ENCODE measurements around the gene ATXN7L1. TPM values are rescaled to one million over a fixed set of nuclear protein-coding genes. Genes with fewer than 3 reads are reported as not detected.

ATXN7L1 gene
- total RNA-seq, 2 experiments from 2014 or later, result 15.2 to 17.0 TPM

DNA sequence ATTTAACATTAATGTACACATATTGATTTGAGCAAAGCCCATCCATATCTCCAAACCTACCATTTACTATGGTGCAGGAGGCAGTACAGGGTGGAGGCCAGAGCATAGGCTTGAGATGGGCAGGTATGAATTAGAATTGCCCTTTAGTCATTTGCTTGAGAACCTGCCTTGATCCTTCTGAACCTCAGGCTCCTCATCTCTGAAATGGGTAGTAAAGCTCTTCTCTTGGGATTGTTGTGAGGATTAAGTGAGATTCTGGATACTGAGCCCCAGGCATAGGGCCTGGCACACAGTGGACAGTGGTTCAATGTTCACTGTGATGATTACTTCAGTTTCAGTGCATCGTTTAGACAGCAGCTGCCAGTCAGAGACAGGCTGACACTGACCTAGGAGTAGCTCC, 5.0 kb upstream of the ATXN7L1 start:
- Mint-ChIP-seq H3K4me3 (no peak overlapping the region), H3K27ac (no peak overlapping the region), H3K36me3 (no peaks in the 10 kb centered on the region), H3K9me3 (no peaks in the 10 kb centered on the region), H3K27me3 (peaks cover 10% of the 10 kb centered on the region), H3K4me1 (peaks cover 11% of the 10 kb centered on the region)
- DNase-seq (no peak), ATAC-seq (ENCODE audit: low read depth) (no peak)
- POLR2A ChIA-PET, result no interaction called here

GRCh38 chr7:105880571-105881330, 4.4 kb upstream of the ATXN7L1 start:
- Mint-ChIP-seq H3K9me3 (no peaks in the 10 kb centered on the region), H3K36me3 (no peaks in the 10 kb centered on the region), H3K4me1 (peaks cover 13% of the 10 kb centered on the region), H3K27ac (no peak overlapping the region), H3K4me3 (no peak overlapping the region), H3K27me3 (peaks cover 12% of the 10 kb centered on the region)
- POLR2A ChIA-PET, result no interaction called here
- DNase-seq (no peak), ATAC-seq (ENCODE audit: low read depth) (no peak)

DNA sequence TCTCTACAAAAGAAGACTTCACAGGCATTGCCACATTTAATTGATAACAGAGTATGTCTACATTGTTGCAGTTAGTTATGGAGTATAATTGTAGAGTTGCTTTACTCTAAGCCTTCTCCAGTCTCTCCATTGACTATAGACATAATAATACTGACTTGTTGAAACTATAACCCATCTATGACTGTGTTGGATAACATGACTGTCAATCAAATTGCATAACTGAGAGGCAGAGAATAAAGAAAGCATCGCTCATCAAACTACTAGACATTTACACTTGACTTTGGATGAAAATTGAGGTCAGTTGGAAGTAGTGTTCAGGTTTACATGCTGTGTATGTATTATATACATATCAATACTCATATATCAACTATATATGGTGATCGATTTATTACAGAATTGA, 3.4 kb upstream of the ATXN7L1 start:
- H3K4me1 Mint-ChIP-seq, result peaks cover 10% of the 10 kb centered on the region
- POLR2A ChIA-PET, result no interaction called here
- no peaks in the 10 kb centered on the region for H3K36me3 Mint-ChIP-seq
- DNase-seq (no peak), ATAC-seq (ENCODE audit: low read depth) (no peak)
- peaks cover 12% of the 10 kb centered on the region for H3K27me3 Mint-ChIP-seq
- H3K9me3 Mint-ChIP-seq, result no peaks in the 10 kb centered on the region
- H3K4me3 Mint-ChIP-seq, result no peak overlapping the region
- H3K27ac Mint-ChIP-seq, result no peak overlapping the region

DNA sequence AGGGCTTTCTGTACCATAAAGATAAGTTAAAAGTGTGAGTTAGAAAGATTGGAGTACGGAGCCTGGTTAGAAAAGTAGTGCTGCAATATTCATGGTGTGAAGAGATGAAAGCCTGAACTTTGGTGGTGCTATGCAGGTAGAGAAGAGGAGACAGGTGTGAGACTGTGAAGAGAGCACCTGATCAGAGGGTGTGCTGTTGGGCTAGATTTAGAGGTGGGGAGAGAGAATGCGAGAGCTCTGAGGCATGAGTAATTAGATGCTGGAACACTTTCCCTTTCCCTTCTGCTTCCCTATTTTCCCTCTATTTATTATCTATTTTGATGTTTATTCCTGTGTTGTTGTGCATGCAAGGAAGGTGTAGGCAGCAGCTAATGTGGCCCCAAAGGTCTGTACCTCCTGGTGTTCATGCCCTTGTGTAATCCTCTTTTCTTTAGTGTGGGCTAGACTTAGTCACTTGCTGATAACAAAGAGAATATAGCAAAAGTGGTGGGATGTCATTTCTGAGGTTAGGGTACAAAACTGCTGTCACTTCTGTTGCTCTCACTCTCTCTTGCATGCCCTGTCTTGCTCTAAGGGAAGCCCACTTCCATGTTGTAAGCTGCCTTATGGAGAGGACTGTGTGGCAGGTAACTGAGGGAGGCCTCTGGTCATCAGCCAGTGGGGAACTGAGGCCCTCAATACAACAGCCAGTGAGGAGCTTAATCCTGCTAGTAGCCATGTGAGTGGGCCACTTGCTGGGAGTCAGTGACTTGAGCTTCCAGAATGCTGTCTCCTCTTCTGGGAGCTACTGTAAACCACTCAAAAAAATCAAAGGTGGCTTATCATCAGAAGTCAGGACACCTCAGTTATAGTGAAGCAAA, 2.6 kb upstream of the ATXN7L1 start:
- Mint-ChIP-seq H3K9me3 (no peaks in the 10 kb centered on the region), H3K27me3 (peaks cover 12% of the 10 kb centered on the region), H3K36me3 (no peaks in the 10 kb centered on the region), H3K4me1 (peaks cover 12% of the 10 kb centered on the region), H3K4me3 (no peak overlapping the region), H3K27ac (no peak overlapping the region)
- DNase-seq (no peak), ATAC-seq (ENCODE audit: low read depth) (no peak)
- POLR2A ChIA-PET, result interaction anchor here (1.0 kb wide), 1 partner anchor 70 kb away, joined by 3 read pairs; no protein-coding TSS in a partner anchor

DNA sequence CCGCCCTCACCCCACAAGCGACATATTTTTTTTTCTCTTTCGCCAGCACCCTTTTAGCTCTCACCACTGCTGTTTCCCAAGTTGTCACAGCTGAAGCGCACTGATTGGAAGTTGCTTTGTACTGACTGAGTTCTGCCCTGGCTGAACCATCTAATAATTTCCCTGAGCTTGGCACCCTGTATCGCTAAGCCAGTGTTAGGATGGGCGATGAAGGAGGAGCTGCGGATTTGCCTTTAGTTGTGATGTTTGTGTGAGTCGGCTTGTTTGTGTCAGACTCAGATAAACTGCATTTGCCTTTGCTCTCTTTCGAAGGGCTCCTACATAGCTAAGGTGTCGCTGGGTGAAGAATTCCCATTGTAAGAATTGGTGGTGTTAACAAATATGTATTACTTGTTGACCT, 1.3 kb upstream of the ATXN7L1 start:
- ATAC-seq (ENCODE audit: low read depth) (no peak), DNase-seq (no peak)
- no peaks in the 10 kb centered on the region for H3K36me3 Mint-ChIP-seq
- peaks cover 12% of the 10 kb centered on the region for H3K4me1 Mint-ChIP-seq
- peak overlapping the region; percentile 32 for H3K4me3 Mint-ChIP-seq
- POLR2A ChIA-PET, result interaction anchor here (1.0 kb wide), 1 partner anchor 69 kb away, joined by 3 read pairs; no protein-coding TSS in a partner anchor
- H3K9me3 Mint-ChIP-seq, result no peaks in the 10 kb centered on the region
- H3K27ac Mint-ChIP-seq, result no peak overlapping the region
- peaks cover 12% of the 10 kb centered on the region for H3K27me3 Mint-ChIP-seq

GRCh38 chr7:105876964-105877601, 684 bp upstream of the ATXN7L1 start:
- Mint-ChIP-seq H3K27me3 (peaks cover 12% of the 10 kb centered on the region), H3K9me3 (no peaks in the 10 kb centered on the region), H3K36me3 (no peaks in the 10 kb centered on the region), H3K27ac (peak overlapping the region; percentile 42), H3K4me3 (peak overlapping the region; percentile 76), H3K4me1 (peaks cover 12% of the 10 kb centered on the region)
- ATAC-seq (ENCODE audit: low read depth) (no peak), DNase-seq (peak; percentile 36)
- POLR2A ChIA-PET, result interaction anchor here (0.6 kb wide), 1 partner anchor 1249 kb away, joined by 5 read pairs; no protein-coding TSS in a partner anchor

- peaks cover 2% of the 10 kb centered on the region for H3K9me3 Mint-ChIP-seq
Observed at GRCh38 chr7:105875505-105875904, 894 bp downstream of the ATXN7L1 start.

DNA sequence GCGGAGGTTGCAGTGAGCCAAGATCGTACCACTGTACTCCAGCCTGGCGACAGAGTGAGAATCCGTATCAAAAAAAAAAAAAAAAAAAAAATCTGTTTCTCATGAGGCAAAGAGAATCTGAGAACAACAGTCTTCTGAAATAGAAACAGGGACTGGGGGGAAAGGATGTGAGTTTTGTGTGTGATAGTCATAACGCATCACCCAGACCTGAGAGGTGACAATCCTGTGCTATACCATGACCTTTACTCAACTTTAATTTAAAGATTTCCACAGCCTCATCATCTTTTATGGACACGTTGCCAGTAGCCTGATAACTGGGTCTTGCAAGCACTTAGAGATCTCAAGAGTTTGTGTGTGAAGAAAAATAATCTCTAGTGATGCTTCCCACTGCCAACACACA, 2.3 kb downstream of the ATXN7L1 start:
- POLR2A ChIA-PET, result no interaction called here
- Mint-ChIP-seq H3K4me1 (peaks cover 12% of the 10 kb centered on the region), H3K4me3 (no peak overlapping the region), H3K36me3 (no peaks in the 10 kb centered on the region), H3K27ac (no peak overlapping the region), H3K9me3 (peaks cover 2% of the 10 kb centered on the region), H3K27me3 (peaks cover 12% of the 10 kb centered on the region)
- ATAC-seq (ENCODE audit: low read depth), result no peak
- no peak for DNase-seq

More at GRCh38 chr7:105875505-105875904, 894 bp downstream of the ATXN7L1 start:
- ATAC-seq (ENCODE audit: low read depth) (no peak), DNase-seq (no peak)
- Mint-ChIP-seq H3K27ac (no peak overlapping the region), H3K36me3 (no peaks in the 10 kb centered on the region), H3K27me3 (peaks cover 12% of the 10 kb centered on the region), H3K4me1 (peaks cover 12% of the 10 kb centered on the region), H3K4me3 (peak overlapping the region; percentile 91)
- POLR2A ChIA-PET, result no interaction called here

DNA sequence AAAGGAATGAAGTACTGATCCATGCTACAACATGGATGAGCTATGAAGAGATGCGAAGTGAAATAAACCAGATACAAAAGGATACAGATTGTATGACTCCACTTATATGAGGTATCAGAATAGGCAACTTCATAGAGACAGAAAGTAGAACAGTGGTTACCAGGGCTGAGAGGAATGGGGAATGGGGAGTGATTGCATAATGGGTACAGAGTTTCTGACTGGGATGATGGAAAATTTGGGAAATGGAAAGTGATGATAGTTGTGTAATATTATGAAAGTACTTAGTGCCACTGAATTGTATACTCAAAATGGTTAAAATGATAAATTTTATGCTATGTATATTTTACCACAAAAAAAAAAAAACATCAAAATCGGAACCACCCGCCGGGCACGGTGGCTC, 3.9 kb downstream of the ATXN7L1 start:
- no peak for DNase-seq
- Mint-ChIP-seq H3K36me3 (no peaks in the 10 kb centered on the region), H3K4me3 (no peak overlapping the region), H3K9me3 (peaks cover 2% of the 10 kb centered on the region), H3K27me3 (peaks cover 6% of the 10 kb centered on the region), H3K4me1 (peaks cover 9% of the 10 kb centered on the region), H3K27ac (no peak overlapping the region)
- ATAC-seq (ENCODE audit: low read depth), result no peak
- POLR2A ChIA-PET, result no interaction called here

DNA sequence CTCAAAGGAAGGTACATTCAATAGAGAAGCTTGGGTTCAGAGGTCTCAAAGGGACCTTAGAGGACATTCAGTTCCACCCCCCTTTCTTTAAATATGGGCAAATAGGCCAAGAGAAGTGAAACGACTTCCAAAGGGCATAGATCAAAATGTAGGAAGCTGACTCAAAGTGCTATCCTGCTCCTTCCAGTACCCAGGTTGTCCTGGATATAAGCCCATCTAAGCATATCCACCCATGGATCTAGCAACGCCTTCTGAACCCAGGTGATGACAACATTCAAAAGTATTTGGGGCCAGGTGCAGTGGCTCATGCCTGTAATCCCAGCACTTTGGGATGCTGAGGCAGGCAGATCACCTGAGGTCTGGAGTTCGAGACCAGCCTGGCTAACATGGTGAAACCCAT, 5.3 kb downstream of the ATXN7L1 start:
- Mint-ChIP-seq H3K4me3 (no peak overlapping the region), H3K9me3 (peaks cover 2% of the 10 kb centered on the region), H3K4me1 (peaks cover 8% of the 10 kb centered on the region), H3K27ac (no peak overlapping the region), H3K36me3 (no peaks in the 10 kb centered on the region), H3K27me3 (peaks cover under 1% of the 10 kb centered on the region)
- ATAC-seq (ENCODE audit: low read depth) (no peak), DNase-seq (no peak)
- POLR2A ChIA-PET, result no interaction called here

DNA sequence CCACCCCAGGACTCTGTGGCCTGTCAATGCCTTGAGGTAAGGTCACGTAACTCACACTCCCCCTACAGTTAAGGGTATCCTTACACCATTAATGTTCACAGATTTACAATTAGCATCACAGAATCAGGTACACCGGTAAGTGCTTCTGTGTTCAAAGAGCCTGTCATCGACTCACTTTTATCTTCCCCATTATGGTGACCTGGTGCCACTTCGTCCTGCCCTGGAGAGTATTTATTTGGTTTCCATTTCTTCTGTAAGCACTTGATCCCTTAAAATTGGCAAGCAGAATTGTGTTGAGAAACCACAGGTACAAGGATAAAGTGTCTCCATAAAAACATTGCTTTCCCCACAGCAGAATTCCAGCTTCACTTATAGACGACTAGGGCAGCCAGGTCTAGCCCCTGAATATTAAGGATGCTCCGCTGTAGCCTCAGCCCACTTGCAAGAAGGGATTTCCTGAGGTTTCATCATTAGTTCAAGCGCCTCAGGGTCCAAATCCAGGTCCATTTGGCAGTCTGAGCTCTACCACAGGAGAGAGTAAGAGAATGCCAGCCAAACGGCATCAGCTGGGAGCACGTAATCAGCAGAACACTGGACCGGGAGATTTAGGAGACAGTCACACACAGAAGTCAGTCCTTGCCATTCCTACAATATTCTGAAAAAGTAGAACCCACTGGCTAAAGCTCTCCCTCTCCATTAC, 10.1 kb downstream of the ATXN7L1 start:
- DNase-seq (no peak), ATAC-seq (ENCODE audit: low read depth) (no peak)
- POLR2A ChIA-PET, result no interaction called here
- Mint-ChIP-seq H3K27ac (no peak overlapping the region), H3K4me3 (no peak overlapping the region), H3K36me3 (no peaks in the 10 kb centered on the region), H3K27me3 (no peaks in the 10 kb centered on the region), H3K9me3 (no peaks in the 10 kb centered on the region), H3K4me1 (no peaks in the 10 kb centered on the region)

DNA sequence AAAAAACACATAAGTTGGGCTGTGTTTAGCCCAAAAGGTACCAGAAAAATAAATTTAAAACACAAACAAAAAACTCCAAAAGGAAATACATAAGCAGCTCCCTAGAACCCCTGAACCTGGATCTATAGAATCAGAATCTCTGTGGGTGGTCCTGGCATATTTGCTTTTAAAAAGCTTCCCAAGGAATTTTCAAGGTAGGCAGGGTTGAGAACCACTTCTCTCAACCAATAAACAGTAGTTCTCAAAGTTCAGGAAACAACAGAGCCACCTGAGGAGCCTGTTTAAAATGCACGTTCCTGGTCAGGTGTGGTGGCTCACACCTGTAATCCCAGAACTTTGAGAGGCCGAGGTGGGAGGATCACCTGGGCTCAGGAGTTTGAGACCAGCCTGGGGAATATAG, 12.5 kb downstream of the ATXN7L1 start:
- DNase-seq (no peak), ATAC-seq (ENCODE audit: low read depth) (no peak)
- no peaks in the 10 kb centered on the region for H3K4me1 Mint-ChIP-seq
- no peak overlapping the region for H3K4me3 Mint-ChIP-seq
- H3K27me3 Mint-ChIP-seq, result peaks cover 4% of the 10 kb centered on the region
- POLR2A ChIA-PET, result interaction anchor here (0.6 kb wide), 1 partner anchor 23 kb away, joined by 5 read pairs; no protein-coding TSS in a partner anchor
- no peaks in the 10 kb centered on the region for H3K9me3 Mint-ChIP-seq
- no peaks in the 10 kb centered on the region for H3K36me3 Mint-ChIP-seq
- H3K27ac Mint-ChIP-seq, result no peak overlapping the region

DNA sequence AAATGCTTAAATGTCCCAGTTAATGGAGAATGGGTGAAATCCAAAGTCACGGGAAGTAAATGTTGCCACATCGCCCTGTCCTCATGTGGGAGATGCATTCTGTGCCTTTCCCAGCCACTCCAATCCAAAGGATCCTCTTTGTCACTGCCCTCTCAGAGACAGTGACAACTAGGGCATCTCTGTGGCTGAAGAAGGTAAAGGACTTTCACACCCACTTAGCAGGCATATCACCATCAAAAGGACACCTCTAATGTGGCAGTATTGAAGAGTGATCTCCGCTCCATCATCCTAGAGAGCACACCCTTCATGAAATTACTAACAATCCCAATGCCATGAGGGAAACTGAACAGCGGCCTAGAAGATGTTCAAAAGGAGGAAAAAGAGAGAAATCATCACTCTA, 13.6 kb downstream of the ATXN7L1 start:
- Mint-ChIP-seq H3K4me1 (peaks cover 5% of the 10 kb centered on the region), H3K4me3 (no peak overlapping the region), H3K27me3 (peaks cover 4% of the 10 kb centered on the region), H3K27ac (no peak overlapping the region), H3K9me3 (no peaks in the 10 kb centered on the region), H3K36me3 (no peaks in the 10 kb centered on the region)
- POLR2A ChIA-PET, result no interaction called here
- DNase-seq (no peak), ATAC-seq (ENCODE audit: low read depth) (no peak)
